GM12878 (cell line): ENCODE measurements around the gene GSG1L.

Experiments used
- BCLAF1 ChIP-seq: fragments of 450-650 bp; IDR thresholded peaks from 2 replicates; pipeline ENCODE4 v1.6.1; 2017; ENCODE audit warnings: antibody characterized with exemption, mild to moderate bottlenecking, moderate library complexity
- BHLHE40 ChIP-seq, 2 experiments: fragments of 450-650 bp in 1 of 2; IDR thresholded peaks; 2 replicates each; pipeline ENCODE4 v1.6.1; 2011 to 2017; ENCODE audit warnings: low read depth in 2 of 2, borderline replicate concordance in 1 of 2, improper control_type of control experiment in 1 of 2, low read length in 1 of 2, mild to moderate bottlenecking in 1 of 2
- CBFB ChIP-seq: IDR thresholded peaks from 2 replicates; pipeline ENCODE4 v1.6.1; 2016; ENCODE audit warnings: antibody characterized with exemption, low read depth
- CHD2 ChIP-seq: IDR thresholded peaks from 2 replicates; pipeline ENCODE4 v1.6.1; 2011; ENCODE audit warnings: low read depth, low read length, improper control_type of control experiment, borderline replicate concordance
- CREM ChIP-seq: IDR thresholded peaks from 2 replicates; pipeline ENCODE4 v1.6.1; 2014; ENCODE audit warnings: antibody characterized with exemption, low read depth
- E2F8 ChIP-seq: fragments of 450-650 bp; IDR thresholded peaks from 2 replicates; pipeline ENCODE4 v1.6.1; 2018; ENCODE audit warnings: mild to moderate bottlenecking, low read depth, moderate library complexity; ENCODE audit not compliant: partially characterized antibody
- EP300 ChIP-seq, 2 experiments: fragments of 150-350 bp in 1 of 2; IDR thresholded peaks; 2 replicates each; pipeline ENCODE4 v1.6.1; 2011 to 2012; ENCODE audit warnings: low read depth in 2 of 2, low read length in 2 of 2, borderline replicate concordance in 1 of 2, improper control_type of control experiment in 1 of 2, inconsistent platforms in 1 of 2; ENCODE audit not compliant: control insufficient read depth in 1 of 2
- ETV6 ChIP-seq, 2 experiments: fragments of 450-650 bp in 1 of 2; IDR thresholded peaks in 1 of 2; conservative IDR thresholded peaks in 1 of 2; 2 replicates each; pipeline ENCODE4 v1.6.1; 2014; ENCODE audit warnings: antibody characterized with exemption in 1 of 2, borderline replicate concordance in 1 of 2, low read depth in 1 of 2, mild to moderate bottlenecking in 1 of 2, moderate library complexity in 1 of 2
- EZH2 ChIP-seq: IDR thresholded peaks from 2 replicates; pipeline ENCODE4 v1.6.1; 2012; ENCODE audit warnings: low read depth, mild to moderate bottlenecking, control low read depth, inconsistent platforms, low read length, borderline replicate concordance; ENCODE audit not compliant: control insufficient read depth
- FOS ChIP-seq: IDR thresholded peaks from 3 replicates; pipeline ENCODE4 v1.6.1; 2011; ENCODE audit warnings: borderline replicate concordance; ENCODE audit not compliant: insufficient read length; ENCODE audit errors: extremely low read depth
- JUNB ChIP-seq: IDR thresholded peaks from 2 replicates; pipeline ENCODE4 v1.6.1; 2016; ENCODE audit warnings: antibody characterized with exemption, mild to moderate bottlenecking
- POLR2A ChIP-seq: IDR thresholded peaks from 2 replicates; pipeline ENCODE4 v1.6.1; 2011; ENCODE audit warnings: low read depth, mild to moderate bottlenecking, low read length
- SREBF2 ChIP-seq: IDR thresholded peaks from 2 replicates; pipeline ENCODE4 v1.6.1; 2012; ENCODE audit warnings: mild to moderate bottlenecking, low read length
- TF ChIP-seq, protein P1 (sequence below), 3 experiments: IDR thresholded peaks in 2 of 3; conservative IDR thresholded peaks in 1 of 3; 2 replicates each; pipeline ENCODE4 v1.5.1; 2011; ENCODE audit warnings: low read depth in 3 of 3, low read length in 3 of 3, mild to moderate bottlenecking in 3 of 3, control low read depth in 2 of 3, moderate library complexity in 2 of 3, inconsistent platforms in 1 of 3, mixed read lengths in 1 of 3; ENCODE audit not compliant: control insufficient read depth in 2 of 3, insufficient read depth in 1 of 3; ENCODE audit errors: extremely low read depth in 1 of 3

GRCh38 chr16:28011223-28011622 is 52.3 kb downstream of the GSG1L start:
- TF ChIP-seq, protein P1, sequence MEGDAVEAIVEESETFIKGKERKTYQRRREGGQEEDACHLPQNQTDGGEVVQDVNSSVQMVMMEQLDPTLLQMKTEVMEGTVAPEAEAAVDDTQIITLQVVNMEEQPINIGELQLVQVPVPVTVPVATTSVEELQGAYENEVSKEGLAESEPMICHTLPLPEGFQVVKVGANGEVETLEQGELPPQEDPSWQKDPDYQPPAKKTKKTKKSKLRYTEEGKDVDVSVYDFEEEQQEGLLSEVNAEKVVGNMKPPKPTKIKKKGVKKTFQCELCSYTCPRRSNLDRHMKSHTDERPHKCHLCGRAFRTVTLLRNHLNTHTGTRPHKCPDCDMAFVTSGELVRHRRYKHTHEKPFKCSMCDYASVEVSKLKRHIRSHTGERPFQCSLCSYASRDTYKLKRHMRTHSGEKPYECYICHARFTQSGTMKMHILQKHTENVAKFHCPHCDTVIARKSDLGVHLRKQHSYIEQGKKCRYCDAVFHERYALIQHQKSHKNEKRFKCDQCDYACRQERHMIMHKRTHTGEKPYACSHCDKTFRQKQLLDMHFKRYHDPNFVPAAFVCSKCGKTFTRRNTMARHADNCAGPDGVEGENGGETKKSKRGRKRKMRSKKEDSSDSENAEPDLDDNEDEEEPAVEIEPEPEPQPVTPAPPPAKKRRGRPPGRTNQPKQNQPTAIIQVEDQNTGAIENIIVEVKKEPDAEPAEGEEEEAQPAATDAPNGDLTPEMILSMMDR (IDR thresholded peaks at IDR 0.05 in 2 of 3, conservative IDR thresholded peaks at IDR 0.05 in 1 of 3; ENCODE audit: control insufficient read depth in 2 of 3, extremely low read depth in 1 of 3, insufficient read depth in 1 of 3, low read depth in 3 of 3, low read length in 3 of 3) = no peak
- TF ChIP-seq EP300 (IDR thresholded peaks at IDR 0.05; ENCODE audit: borderline replicate concordance in 1 of 2, control insufficient read depth in 1 of 2, low read depth in 2 of 2, low read length in 2 of 2) (no peak), CHD2 (no peak), BHLHE40 (IDR thresholded peaks at IDR 0.05; ENCODE audit: borderline replicate concordance in 1 of 2, low read depth in 2 of 2, low read length in 1 of 2) (no peak), POLR2A (no peak), SREBF2 (no peak), ETV6 (conservative IDR thresholded peaks at IDR 0.05 in 1 of 2, IDR thresholded peaks at IDR 0.05 in 1 of 2; ENCODE audit: borderline replicate concordance in 1 of 2, low read depth in 1 of 2) (no peak), EZH2 (no peak), CREM (no peak), JUNB (no peak), BCLAF1 (no peak), E2F8 (no peak), CBFB (no peak), FOS (no peak)
